AG10803 (cell line): ENCODE results near the gene SPATS2L.

Source experiments
- DNase-seq: peaks from one replicate; pipeline ENCODE4 v3.0.0; 2010; ENCODE audit warnings: low read depth
- H3K4me3 ChIP-seq: 2 replicates; pipeline ENCODE4 v1.5.1; 2011; ENCODE audit warnings: mild to moderate bottlenecking, low read length, control low read depth
- TF ChIP-seq, protein P1 (sequence below): conservative IDR thresholded peaks from 2 replicates; pipeline ENCODE4 v1.5.1; 2011; ENCODE audit warnings: mild to moderate bottlenecking, low read length, control low read depth, inconsistent platforms

Gene SPATS2L

DNA sequence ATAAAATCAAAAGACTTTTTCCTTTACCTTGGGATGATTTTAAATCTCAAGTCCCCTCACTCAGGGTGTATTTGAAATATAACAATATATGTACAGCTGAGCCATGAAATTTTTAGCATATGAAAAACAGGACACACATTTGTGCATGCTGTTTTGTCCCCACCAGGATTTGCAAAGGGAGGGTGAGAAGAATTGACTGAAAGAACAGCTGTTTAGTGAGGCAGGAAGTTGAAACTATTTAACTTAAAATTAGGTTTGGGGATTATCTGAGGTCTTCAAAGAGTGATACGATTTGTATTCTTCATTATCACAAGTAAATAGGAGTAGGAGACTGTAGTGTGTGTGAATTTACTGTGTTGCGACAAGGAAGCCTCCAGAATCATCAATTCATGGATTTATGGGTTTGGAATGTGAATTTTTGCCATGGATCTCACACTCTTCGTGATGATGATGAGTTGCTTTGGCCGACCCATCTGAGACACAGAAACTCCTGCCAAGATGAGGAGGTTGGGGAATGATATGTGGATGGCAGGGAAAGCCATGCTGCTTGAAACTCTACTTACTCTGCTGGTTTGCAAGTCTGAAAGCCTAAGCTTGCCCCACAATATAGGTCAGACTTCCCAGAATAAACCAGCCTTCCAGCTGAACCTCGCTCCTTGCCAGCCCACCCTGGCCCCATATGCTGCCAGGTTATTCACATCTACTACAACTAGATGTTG, 31.0 kb upstream of the SPATS2L start:
- DNase-seq = peak; percentile 43
- TF ChIP-seq, protein P1, sequence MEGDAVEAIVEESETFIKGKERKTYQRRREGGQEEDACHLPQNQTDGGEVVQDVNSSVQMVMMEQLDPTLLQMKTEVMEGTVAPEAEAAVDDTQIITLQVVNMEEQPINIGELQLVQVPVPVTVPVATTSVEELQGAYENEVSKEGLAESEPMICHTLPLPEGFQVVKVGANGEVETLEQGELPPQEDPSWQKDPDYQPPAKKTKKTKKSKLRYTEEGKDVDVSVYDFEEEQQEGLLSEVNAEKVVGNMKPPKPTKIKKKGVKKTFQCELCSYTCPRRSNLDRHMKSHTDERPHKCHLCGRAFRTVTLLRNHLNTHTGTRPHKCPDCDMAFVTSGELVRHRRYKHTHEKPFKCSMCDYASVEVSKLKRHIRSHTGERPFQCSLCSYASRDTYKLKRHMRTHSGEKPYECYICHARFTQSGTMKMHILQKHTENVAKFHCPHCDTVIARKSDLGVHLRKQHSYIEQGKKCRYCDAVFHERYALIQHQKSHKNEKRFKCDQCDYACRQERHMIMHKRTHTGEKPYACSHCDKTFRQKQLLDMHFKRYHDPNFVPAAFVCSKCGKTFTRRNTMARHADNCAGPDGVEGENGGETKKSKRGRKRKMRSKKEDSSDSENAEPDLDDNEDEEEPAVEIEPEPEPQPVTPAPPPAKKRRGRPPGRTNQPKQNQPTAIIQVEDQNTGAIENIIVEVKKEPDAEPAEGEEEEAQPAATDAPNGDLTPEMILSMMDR = no peak
- no peak overlapping the region for H3K4me3 ChIP-seq

DNA sequence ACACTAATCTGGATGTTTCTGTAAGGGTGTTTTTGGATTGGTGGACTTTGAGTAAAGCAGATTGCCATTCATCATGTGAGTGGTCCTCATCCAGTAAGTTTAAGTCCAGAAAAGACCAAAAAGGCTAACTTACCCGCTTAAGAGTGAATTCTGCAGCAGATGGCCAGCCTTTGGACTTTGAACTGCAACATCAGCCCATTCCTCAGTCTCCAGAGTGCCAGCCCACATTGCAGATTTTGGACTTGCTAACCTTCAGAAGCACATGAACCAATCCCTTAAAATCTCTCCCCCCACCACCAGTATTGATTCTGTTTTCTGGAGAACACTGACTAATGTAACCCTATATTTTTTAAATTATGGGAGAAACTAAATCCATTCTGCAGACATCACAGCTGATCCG, 30.0 kb upstream of the SPATS2L start:
- TF ChIP-seq, protein P1 = no peak
- no peak overlapping the region for H3K4me3 ChIP-seq
- no peak for DNase-seq

DNA sequence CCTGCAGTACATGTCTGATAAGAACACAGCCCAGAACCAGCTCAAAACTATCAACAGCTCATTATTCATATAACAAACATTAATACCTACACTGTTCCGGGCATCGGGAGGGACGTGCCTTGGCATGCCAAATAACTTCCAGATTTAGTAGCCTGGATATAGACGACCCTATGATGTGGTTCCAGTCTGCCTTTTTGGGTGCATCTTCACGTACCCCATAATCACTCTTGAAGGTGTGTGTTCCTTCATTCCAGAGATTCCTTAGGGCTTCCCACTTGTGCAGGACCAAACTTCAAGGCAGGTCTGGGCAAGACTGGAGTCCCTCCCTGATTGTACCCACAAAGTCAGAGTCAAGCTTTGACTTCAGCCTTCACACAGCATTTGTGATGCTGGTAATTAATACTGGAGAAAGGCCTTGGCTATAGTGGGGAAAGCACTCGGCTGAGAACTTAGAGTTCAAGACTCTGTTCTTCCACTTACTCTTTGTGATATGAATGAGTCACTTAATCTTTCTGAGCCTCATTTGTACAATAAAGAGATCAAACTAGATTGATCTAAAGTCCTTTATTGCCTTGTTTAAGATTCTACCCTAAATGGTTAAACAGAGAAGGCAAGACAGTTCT, 27.7 kb upstream of the SPATS2L start:
- H3K4me3 ChIP-seq = no peak overlapping the region
- no peak for DNase-seq
- TF ChIP-seq, protein P1 = no peak

GRCh38 chr2:200279857-200280256, 26.6 kb upstream of the SPATS2L start:
- TF ChIP-seq, protein P1 = no peak
- no peak overlapping the region for H3K4me3 ChIP-seq
- DNase-seq = no peak

DNA sequence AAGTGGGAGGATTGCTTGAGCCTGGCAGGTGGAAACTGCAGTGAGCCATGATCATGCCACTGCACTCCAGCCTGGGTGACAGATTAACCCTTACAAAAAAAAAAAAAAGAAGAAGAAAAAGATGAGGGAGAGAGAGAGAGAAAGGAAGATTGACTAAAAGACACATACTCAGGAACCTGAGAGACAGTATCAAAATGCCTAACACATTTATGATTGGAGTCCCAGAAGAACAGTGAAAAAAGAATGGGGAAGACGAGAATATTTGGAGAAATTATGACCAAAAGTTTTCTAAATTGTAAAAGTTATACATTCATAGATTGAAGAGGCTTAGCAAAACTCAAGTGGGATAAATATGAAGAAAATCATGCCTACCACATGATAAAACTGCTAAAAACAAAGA, 19.9 kb upstream of the SPATS2L start:
- TF ChIP-seq, protein P1 = no peak
- DNase-seq = no peak

GRCh38 chr2:200288670-200289429, 17.6 kb upstream of the SPATS2L start:
- H3K4me3 ChIP-seq = no peak overlapping the region
- DNase-seq = peak; percentile 95
- TF ChIP-seq, protein P1 = no peak

More for the DNA sequence above, 19.9 kb upstream of the SPATS2L start:
- no peak overlapping the region for H3K4me3 ChIP-seq
